Liver (tissue), 9 donors: ENCODE data around the gene PHLPP1. TPM values are rescaled to one million over a fixed set of nuclear protein-coding genes. Genes with fewer than 3 reads are reported as not detected.
"Not testable (repeated sequence)": the region's sequence is repeated elsewhere in the genome, so short reads cannot be mapped to it uniquely, and the experiment has no call there.

ENCODE experiments used
- DNase-seq: peaks from one replicate; pipeline ENCODE4 v3.0.0-alpha.2; 2017; ENCODE audit warnings: low spot score
- H3K27ac ChIP-seq, 2 donors: one replicate each; pipeline ENCODE4 v1.7.0; 2013; ENCODE audit warnings: inconsistent platforms in 2 of 2, low read length in 2 of 2, control low read depth in 1 of 2, low read depth in 1 of 2, mild to moderate bottlenecking in 1 of 2
- H3K27me3 ChIP-seq, 4 donors: one replicate each; pipeline versions ENCODE4 v1.6.1 to v1.7.0; 2013; ENCODE audit warnings: low read length in 3 of 4, inconsistent platforms in 1 of 4, mild to moderate bottlenecking in 1 of 4, moderate library complexity in 1 of 4; ENCODE audit not compliant: control insufficient read depth in 4 of 4, insufficient read depth in 4 of 4
- H3K36me3 ChIP-seq, 4 donors: one replicate each; pipeline versions ENCODE4 v1.6.1 to v1.7.0; 2013; ENCODE audit warnings: low read length in 3 of 4, mild to moderate bottlenecking in 3 of 4, low read depth in 1 of 4, moderate library complexity in 1 of 4; ENCODE audit not compliant: control insufficient read depth in 4 of 4, insufficient read depth in 3 of 4
- H3K4me1 ChIP-seq, 4 donors: one replicate each; pipeline versions ENCODE4 v1.6.1 to v1.7.0; 2013; ENCODE audit warnings: low read length in 3 of 4, mild to moderate bottlenecking in 3 of 4, moderate library complexity in 1 of 4; ENCODE audit not compliant: control insufficient read depth in 4 of 4, insufficient read depth in 4 of 4
- H3K4me3 ChIP-seq, 3 donors: one replicate each; pipeline versions ENCODE4 v1.6.1 to v1.7.0; 2013; ENCODE audit warnings: low read length in 3 of 3, control low read depth in 1 of 3, low read depth in 1 of 3, mild to moderate bottlenecking in 1 of 3
- H3K9ac ChIP-seq, 2 donors: one replicate each; pipeline ENCODE4 v1.7.0; 2013; ENCODE audit warnings: low read length in 2 of 2, mild to moderate bottlenecking in 2 of 2, moderate library complexity in 2 of 2, control low read depth in 1 of 2, low read depth in 1 of 2
- H3K9me3 ChIP-seq, 4 donors: one replicate each; pipeline versions ENCODE4 v1.6.1 to v1.7.0; 2013; ENCODE audit warnings: low read length in 3 of 4; ENCODE audit not compliant: control insufficient read depth in 4 of 4
- CTCF ChIP-seq: fragments of 150-350 bp; IDR thresholded peaks from 2 replicates; pipeline ENCODE4 v1.5.1; 2017; ENCODE audit warnings: improper control_type of control experiment, low read depth, low read length; ENCODE audit not compliant: missing input control
- FOXA2 ChIP-seq: IDR thresholded peaks from 2 replicates; pipeline ENCODE4 v1.6.1; 2016; ENCODE audit warnings: antibody characterized with exemption
- HNF4A ChIP-seq, 2 donors: conservative IDR thresholded peaks; 2 replicates each; pipeline ENCODE4 v1.6.1; 2016; ENCODE audit warnings: antibody characterized with exemption in 2 of 2, mild to moderate bottlenecking in 2 of 2
- HNF4G ChIP-seq: IDR thresholded peaks from 2 replicates; pipeline ENCODE4 v1.6.1; 2016; ENCODE audit warnings: antibody characterized with exemption
- JUND ChIP-seq, 2 donors: IDR thresholded peaks; 2 replicates each; pipeline ENCODE4 v1.6.1; 2016; ENCODE audit warnings: antibody characterized with exemption in 2 of 2
- NR2F2 ChIP-seq: IDR thresholded peaks from 2 replicates; pipeline ENCODE4 v1.6.1; 2016; ENCODE audit warnings: antibody characterized with exemption
- RAD21 ChIP-seq, 2 donors: IDR thresholded peaks; 2 replicates each; pipeline ENCODE4 v1.6.1; 2016; ENCODE audit warnings: antibody characterized with exemption in 2 of 2, mild to moderate bottlenecking in 2 of 2
- REST ChIP-seq: IDR thresholded peaks from 2 replicates; pipeline ENCODE4 v1.6.1; 2016; ENCODE audit warnings: antibody characterized with exemption, mild to moderate bottlenecking
- RXRA ChIP-seq, 2 donors: IDR thresholded peaks; 2 replicates each; pipeline ENCODE4 v1.6.1; 2017 to 2018; ENCODE audit warnings: antibody characterized with exemption in 2 of 2, mild to moderate bottlenecking in 1 of 2
- SP1 ChIP-seq: IDR thresholded peaks from 2 replicates; pipeline ENCODE4 v1.6.1; 2018; ENCODE audit warnings: antibody characterized with exemption, mild to moderate bottlenecking
- TAF1 ChIP-seq: conservative IDR thresholded peaks from 2 replicates; pipeline ENCODE4 v1.6.1; 2016; ENCODE audit warnings: antibody characterized with exemption, mild to moderate bottlenecking
- YY1 ChIP-seq: IDR thresholded peaks from 2 replicates; pipeline ENCODE4 v1.6.1; 2016; ENCODE audit warnings: antibody characterized with exemption, mild to moderate bottlenecking
- WGBS: extraction: QIAGEN DNeasy Blood & Tissue Kit; methylation state at CpG from one replicate; pipeline ENCODE4 v1.1.7; 2013; 5-methylcytosine and 5-hydroxymethylcytosine counted together
- polyA plus RNA-seq, 2 donors: library from polyadenylated mRNA; stranded (reverse) in 1 of 2; unstranded in 1 of 2; fragments of 200-250 nt in 1 of 2; fragments of >200 nt in 1 of 2; fragmentation: Nextera tagmentation in 1 of 2; extraction: Ambion mirVana in 1 of 2; gene quantifications; one replicate each; pipeline versions ENCODE4 v1.2.1 to v1.2.3, GENCODE V29; 2013 to 2015
- total RNA-seq, 2 donors: library from RNA; depleted of rRNA; stranded (reverse); fragments of >200 nt; gene quantifications; one replicate each; pipeline ENCODE4 v1.2.3, GENCODE V29; 2014
- donor health status: healthy.
- donor health status: healthy.
- donor health status: healthy.
- donor health status: healthy.
- donor health status: healthy.

The PHLPP1 gene
- total and polyA plus RNA-seq, 4 donors, result 4.2 to 14.5 (median 8.6) TPM

GRCh38 chr18:62697636-62698035 is 17.7 kb upstream of the PHLPP1 start:
- Histone ChIP-seq H3K36me3 (no peaks in the 10 kb centered on the region), H3K4me1 (peaks cover 0 to 5% (median 2%) of the 10 kb centered on the region in 4 donors), H3K9me3 (no peaks in the 10 kb centered on the region), H3K4me3 (no peak overlapping the region), H3K27me3 (no peaks in the 10 kb centered on the region), H3K27ac (no peak overlapping the region), H3K9ac (no peak overlapping the region)
- peak; percentile 73 to 80 for TF ChIP-seq HNF4A (conservative IDR thresholded peaks at IDR 0.05)
- TF ChIP-seq HNF4G, result no peak
- peak in 1 of 2 donors; percentile 24 for TF ChIP-seq RAD21 (IDR thresholded peaks at IDR 0.05)
- peak; percentile 65 for TF ChIP-seq SP1
- peak; percentile 8 for TF ChIP-seq YY1
- TF ChIP-seq FOXA2, result no peak
- peak in 1 of 2 donors; percentile 27 for TF ChIP-seq RXRA (IDR thresholded peaks at IDR 0.05)
- DNase-seq, result no peak

GRCh38 chr18:62702259-62702658 is 13.1 kb upstream of the PHLPP1 start:
- 74% methylated on average over 9 of the region's 9 CpGs for WGBS

GRCh38 chr18:62706879-62707278 is 8.5 kb upstream of the PHLPP1 start:
- 97% methylated on average over 8 of the region's 8 CpGs for WGBS
- not testable (repeated sequence) for H3K4me1 ChIP-seq, H3K27me3 ChIP-seq, H3K9me3 ChIP-seq, H3K27ac ChIP-seq, DNase-seq, H3K9ac ChIP-seq, H3K4me3 ChIP-seq, H3K36me3 ChIP-seq

More at GRCh38 chr18:62702259-62702658, 13.1 kb upstream of the PHLPP1 start:
- no peak for DNase-seq
- no peaks in the 10 kb centered on the region for H3K27me3 ChIP-seq
- no peak overlapping the region for H3K4me3 ChIP-seq
- H3K27ac ChIP-seq, result no peak overlapping the region
- H3K9ac ChIP-seq, result no peak overlapping the region
- H3K9me3 ChIP-seq, result no peaks in the 10 kb centered on the region
- no peaks in the 10 kb centered on the region for H3K36me3 ChIP-seq
- peaks cover 0 to 4% (median 0%) of the 10 kb centered on the region in 4 donors for H3K4me1 ChIP-seq
- TF ChIP-seq CTCF, result no peak
- TF ChIP-seq RXRA (IDR thresholded peaks at IDR 0.05), result no peak
- no peak for TF ChIP-seq HNF4G
- no peak for TF ChIP-seq TAF1
- TF ChIP-seq YY1, result no peak
- TF ChIP-seq NR2F2, result no peak
- TF ChIP-seq JUND (IDR thresholded peaks at IDR 0.05), result no peak
- TF ChIP-seq FOXA2, result no peak
- no peak for TF ChIP-seq REST

GRCh38 chr18:62709908-62710307 is 5.4 kb upstream of the PHLPP1 start:
- not testable (repeated sequence) for H3K4me1 ChIP-seq, H3K27me3 ChIP-seq, H3K9ac ChIP-seq, H3K36me3 ChIP-seq, DNase-seq, H3K9me3 ChIP-seq, H3K27ac ChIP-seq, H3K4me3 ChIP-seq
- 89% methylated on average over 11 of the region's 11 CpGs for WGBS
